GM21367 (cell line): ENCODE results near the gene RNF167.
A peak's percentile ranks its signal among the peaks of the same experiment; 100 is the strongest.

ENCODE experiments used
- ATAC-seq: cut with Tn5 transposase; IDR thresholded peaks from one replicate; pipeline ENCODE4 v1.9.1; 2021; ENCODE audit not compliant: unreplicated experiment

RNF167 gene

GRCh38 chr17:4939796-4940554, at the start of gene RNF167, which contains the start of gene SLC25A11:
RNF167 (plus strand) TSS chr17:4940268; CDS start chr17:4940910, 642 bp downstream.
SLC25A11 (minus strand) TSS chr17:4940046; CDS start chr17:4939910, 136 bp downstream.
- peak; percentile 55 for ATAC-seq

GRCh38 chr17:4891411-4892410, 48.4 kb upstream of the RNF167 start:
- ATAC-seq: no peak

DNA sequence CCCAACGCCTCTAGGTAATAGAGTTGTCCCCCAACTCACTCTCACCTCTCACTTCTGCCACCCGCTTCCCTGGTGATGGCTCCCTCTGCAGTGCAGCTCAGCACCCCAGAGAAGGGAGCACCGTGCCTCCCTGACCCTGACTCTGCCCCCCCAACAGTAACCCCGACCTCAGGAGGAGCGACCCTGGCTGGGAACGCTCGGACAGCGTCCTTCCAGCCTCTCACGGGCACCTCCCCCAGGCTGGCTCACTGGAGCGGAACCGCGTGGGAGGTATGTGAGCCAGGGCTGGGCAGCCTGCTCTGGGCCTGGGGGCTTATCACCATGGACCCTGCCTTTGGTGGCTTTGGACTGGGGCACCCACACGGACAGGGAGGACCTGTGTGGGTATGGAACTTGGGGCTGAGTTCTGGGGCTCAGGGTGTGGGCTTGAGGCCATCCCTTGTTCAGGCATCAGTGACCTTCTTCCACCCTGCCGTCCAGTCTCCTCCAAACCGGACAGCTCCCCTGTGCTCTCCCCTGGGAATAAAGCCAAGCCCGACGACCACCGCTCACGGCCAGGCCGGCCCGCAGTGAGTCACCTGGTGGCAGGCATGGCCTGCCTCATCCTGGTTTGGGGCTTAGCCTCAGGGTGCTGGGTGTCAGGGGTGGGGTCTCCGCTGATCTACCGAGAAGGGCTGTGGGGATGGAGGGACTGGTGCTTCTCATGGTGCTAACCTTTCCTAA, 47.4 kb upstream of the RNF167 start:
- ATAC-seq: no peak

GRCh38 chr17:4893272-4893671, 46.8 kb upstream of the RNF167 start:
- ATAC-seq: no peak

DNA sequence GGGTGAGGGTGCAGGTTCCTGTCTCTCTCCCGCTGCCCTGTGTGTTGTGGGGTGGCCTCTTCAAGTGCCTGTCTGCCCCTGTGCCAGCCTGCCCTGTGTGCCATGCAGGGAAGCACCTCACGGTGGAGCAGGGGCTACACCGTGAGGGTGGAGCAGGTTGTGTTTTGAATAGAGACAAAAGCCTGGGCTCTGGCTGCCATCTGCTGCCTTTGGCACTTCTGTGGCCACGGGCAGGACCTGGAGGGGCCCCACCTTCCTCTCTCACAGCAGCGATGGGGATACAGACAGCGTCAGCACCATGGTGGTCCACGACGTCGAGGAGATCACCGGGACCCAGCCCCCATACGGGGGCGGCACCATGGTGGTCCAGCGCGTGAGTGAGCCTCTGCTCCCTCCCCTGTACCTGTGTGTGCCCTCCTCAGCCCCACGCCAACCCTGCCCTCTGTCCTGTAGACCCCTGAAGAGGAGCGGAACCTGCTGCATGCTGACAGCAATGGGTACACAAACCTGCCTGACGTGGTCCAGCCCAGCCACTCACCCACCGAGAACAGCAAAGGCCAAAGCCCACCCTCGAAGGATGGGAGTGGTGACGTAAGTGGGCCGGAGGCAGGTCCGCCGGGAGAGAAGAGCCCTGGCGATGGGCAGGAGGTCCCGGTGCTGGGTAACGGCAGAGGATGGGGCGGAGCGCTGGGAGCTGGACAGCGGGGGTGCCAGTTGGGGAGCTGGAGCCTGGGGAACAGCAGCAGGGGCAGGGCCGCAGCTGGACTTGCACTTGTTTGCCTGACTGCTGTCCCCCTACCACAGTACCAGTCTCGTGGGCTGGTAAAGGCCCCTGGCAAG, 46.1 kb upstream of the RNF167 start:
- no peak for ATAC-seq

DNA sequence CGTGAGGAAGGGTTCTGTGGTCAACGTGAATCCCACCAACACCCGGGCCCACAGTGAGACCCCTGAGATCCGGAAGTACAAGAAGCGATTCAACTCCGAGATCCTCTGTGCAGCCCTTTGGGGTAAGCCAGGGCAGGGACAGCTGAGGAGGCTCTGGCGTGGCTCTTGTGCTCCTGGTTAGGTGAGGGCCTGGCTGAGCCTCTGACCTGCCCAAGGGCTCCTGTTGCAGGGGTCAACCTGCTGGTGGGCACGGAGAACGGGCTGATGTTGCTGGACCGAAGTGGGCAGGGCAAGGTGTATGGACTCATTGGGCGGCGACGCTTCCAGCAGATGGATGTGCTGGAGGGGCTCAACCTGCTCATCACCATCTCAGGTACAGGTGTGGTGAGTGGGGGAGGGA, 44.9 kb upstream of the RNF167 start:
- ATAC-seq: no peak

- ATAC-seq: no peak
Observed at GRCh38 chr17:4895657-4896331, 44.3 kb upstream of the RNF167 start.

GRCh38 chr17:4896332-4897197, 43.5 kb upstream of the RNF167 start:
- no peak for ATAC-seq

GRCh38 chr17:4897198-4897687, 42.8 kb upstream of the RNF167 start:
- ATAC-seq: no peak

DNA sequence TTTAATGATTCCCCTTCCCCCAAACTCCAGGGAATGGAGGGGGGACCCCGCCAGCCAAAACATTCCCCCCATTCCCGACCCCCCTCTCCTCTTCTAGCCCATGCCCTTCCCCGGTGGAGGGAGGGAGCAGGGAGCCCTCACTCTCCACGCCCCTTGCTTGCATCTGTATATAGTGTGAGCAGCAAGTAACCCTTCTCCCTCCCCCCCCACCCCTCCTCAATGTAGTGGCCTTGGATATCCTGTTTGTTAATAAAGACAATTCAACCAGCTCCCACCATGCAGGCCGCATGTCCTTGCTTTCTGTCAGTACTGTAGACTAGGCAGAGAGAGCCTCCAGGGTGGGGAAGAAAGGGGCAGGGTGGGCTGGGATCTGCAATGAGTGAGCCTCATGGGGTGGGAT, 42.3 kb upstream of the RNF167 start:
- no peak for ATAC-seq

- no peak for ATAC-seq
Observed at GRCh38 chr17:4898351-4898750, 41.7 kb upstream of the RNF167 start.

- ATAC-seq: no peak
Observed at GRCh38 chr17:4898927-4899326, 41.1 kb upstream of the RNF167 start.

DNA sequence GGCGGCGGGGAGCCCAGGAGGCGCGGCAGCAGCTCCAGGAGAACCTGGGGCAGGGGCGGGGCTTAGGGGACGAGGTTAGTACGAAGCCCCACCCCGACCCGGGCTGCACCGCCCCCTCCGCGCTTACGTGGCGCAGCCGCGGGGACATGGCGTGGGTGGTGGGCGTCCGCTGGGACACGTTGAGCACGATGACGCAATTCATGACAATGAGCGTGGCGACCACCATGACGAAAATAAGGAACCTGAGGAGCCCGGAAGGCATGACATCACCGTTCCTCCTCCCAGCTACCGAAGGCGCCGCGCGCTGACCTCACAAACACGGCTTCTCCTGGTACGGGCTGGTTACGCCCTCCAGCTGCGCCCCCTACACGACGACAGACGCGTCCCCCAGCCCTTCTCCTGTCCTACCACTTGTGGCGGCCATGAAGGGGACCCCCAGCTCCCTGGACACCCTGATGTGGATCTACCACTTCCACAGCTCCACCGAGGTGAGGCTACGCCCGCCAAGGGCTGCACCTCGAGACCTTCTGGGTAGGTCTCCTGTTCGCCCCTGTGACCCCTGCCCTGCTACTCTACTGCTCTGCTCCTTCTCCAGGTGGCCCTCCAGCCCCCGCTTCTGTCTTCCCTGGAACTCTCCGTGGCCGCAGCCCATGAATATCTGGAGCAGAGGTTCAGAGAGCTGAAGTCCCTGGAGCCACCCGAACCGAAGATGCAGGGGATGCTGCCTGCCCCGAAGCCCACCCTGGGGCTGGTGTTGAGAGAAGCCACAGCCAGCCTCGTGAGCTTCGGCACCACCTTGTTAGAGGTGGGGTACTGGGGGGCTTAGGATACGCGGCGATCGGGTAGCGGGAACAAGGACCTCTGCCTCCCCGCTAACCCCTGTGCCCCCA, 40.5 kb upstream of the RNF167 start, which contains the start of gene C17orf107:
C17orf107 (plus strand) TSS at position 196 of the 890 bp plus-strand sequence; CDS start at position 423, 227 bp downstream.
- ATAC-seq: no peak

DNA sequence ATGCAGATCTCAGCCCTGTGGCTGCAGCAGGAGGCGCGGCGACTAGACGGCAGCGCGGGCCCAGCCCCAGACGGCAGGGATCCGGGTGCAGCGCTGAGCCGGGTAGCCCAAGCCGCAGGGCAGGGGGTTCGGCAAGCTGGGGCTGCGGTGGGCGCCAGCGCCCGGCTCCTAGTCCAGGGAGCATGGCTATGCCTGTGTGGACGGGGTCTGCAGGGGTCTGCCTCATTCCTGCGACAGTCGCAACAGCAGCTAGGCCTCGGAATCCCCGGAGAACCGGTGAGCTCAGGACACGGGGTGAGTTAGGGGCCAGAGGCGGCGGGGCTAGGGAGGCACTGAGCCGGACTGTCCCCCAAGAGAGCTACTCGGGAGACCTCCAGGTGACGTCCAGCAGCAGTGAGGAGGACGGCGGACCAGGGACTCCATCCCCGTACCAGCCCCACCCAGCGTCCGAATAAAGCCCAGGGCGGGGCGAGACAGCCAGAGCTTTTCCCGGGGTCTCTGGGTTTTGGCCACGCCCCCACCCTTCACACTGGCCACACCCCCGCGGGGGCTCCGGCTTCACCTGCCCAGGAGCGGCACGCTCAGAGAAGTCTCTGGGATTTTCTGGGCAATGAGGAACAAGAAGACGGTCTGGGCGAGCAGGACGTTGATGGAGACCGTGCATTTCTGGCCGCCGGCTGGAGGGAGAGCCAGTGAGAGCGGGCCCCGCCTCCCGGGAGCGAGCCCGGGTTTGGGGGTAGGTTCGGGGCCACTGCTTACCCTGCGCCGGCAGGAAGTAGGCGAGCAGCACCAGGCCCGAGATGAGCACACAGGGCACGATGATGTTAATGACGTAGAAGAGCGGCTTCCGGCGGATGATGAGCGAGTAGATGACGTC, 39.6 kb upstream of the RNF167 start:
- ATAC-seq: no peak

DNA sequence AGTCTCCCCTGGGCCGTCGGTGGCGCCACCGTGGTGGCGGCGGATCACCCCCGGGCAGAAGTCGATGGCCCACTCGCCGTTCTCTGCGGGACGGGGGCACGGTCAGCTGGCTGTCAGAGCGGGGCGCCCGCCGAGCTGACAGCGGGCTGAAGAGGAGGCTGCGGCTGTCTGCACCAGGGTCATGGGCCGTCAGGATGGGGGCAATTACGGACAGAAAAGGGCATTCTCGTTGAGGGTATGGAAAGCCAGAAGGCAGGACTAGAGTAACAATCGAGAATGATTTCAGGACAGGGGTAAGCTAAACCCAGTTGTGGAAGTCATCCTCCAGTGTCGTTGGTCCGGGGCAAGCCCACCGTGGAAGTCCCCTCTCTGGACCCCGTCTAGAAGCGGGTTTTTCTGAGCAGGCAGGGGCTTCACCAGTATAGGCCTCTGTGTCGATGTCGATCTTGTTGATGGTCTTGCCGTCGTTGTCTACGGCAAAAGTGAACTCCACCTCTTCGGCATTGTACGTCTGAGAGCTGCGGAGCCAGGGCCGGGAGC, 38.9 kb upstream of the RNF167 start:
- ATAC-seq: no peak
